Tongue (tissue), 2 donors: ENCODE data around the gene STRBP. TPM values are rescaled to one million over a fixed set of nuclear protein-coding genes. Genes with fewer than 3 reads are reported as not detected.

Source experiments
- DNase-seq: peaks from one replicate; pipeline ENCODE4 v3.0.0-alpha.2; 2015
- total RNA-seq: library from RNA; depleted of rRNA; stranded (reverse); fragments of >200 nt; gene quantifications from one replicate; pipeline ENCODE4 v1.2.3, GENCODE V29; 2014

Gene STRBP
- total RNA-seq, 1 donor from 2014 or later, result 26.3 TPM

DNA sequence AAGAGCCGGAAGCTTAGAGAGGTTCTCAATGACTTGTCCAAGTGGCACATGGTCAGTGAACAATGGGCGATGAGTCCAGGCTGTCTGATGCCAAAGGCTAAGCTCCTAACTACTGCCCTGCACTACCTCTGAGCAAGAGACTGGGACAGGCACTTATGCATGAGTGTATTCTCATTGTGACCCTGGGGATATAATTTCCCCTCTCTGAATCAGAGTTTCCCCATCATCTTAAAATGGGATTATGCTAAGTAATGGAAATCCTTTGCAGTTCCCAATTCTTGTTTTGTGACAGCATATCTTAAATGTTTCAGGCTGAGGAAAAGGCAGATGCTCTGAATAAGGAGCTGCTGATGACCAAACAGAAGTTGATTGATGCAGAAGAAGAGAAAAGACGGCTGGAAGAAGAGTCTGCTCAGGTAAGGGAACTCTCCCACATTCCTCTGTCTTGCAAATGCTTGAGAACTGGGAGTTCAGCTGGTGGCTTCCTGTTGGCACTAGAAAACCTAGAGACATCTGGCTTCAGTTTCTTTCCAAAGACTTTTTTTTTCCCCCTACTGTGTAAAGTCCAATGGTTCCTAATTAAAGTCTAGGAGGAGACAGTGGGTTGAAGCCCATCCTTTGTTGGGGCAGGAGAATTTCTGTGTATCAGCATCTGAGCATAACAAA is 170.8 kb downstream of the STRBP start:
- no peak for DNase-seq

DNA sequence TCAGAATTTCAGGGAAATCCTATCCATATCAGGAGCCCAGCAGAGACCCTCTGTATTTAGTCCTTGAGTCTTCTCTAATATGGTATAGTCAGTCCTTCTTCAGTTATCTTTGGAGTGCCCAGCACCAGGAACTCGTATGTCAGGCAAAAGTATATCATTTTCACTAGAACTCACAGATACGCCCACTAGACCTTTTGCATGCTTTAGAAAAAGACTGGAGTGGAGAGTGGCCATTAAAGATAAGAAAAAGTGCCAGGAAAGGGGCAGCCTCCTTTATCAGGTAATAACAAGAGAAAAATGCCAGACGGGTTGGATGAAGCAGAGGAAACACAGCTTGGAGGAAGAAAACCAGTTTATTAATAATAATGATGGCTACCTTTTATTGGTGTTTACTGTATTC is 171.4 kb downstream of the STRBP start:
- no peak for DNase-seq

DNA sequence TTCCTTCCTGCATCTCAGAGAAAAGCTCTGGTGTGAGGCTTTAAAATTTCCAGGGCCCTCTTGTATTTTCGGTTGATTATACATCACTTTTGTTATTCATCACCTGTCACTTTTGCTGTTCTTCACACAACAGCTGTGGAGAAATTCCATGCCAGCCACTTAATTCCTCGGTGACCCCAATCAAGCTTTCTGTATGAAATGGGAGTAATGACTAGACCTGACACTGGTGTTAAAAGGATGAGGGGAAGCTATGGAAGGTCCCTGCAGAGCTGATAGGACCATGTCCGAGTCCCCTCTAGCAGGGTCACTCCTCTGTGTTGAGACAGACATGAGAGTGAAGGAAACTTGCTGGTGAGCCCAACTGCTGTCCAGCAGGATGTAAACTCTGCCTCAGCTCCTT is 175.2 kb downstream of the STRBP start:
- DNase-seq, result no peak

DNA sequence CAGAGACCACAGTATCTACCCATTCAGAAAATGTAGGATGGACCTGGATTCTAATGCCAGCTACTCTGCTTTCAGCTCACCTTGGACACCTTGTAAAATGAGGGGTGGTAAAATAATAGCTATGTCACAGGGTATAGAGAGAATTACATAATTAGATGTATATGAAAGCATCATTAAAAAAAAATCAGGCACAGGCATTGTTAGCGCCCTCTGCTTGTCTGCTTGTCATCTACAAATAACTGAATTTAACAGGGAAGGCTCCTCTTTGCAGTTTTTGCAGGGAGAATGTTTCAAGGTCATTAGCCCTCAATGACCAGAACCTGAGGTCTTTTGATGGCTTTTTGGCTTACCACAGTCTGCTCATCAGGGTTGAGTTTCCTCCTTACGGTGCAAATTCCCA is 176.9 kb downstream of the STRBP start:
- DNase-seq, result no peak

DNA sequence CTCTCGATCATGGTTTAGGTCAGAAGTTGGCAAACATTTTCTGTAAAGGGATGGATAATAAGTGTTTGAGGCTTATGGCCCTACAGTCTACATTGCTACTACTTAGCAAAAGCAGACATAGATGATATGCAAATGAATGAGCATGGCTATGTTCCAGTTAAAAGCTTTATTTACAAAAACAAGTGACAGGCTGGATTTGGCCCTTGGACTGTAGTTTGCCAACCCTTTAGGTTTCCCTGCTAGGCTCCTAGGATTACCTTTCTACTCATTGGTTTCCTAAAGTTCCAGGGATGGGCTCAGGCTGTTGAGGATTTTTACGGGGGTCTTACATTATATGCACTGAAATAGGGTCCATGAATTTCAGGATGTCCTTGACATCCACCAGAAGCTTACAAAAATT is 177.4 kb downstream of the STRBP start:
- no peak for DNase-seq

DNA sequence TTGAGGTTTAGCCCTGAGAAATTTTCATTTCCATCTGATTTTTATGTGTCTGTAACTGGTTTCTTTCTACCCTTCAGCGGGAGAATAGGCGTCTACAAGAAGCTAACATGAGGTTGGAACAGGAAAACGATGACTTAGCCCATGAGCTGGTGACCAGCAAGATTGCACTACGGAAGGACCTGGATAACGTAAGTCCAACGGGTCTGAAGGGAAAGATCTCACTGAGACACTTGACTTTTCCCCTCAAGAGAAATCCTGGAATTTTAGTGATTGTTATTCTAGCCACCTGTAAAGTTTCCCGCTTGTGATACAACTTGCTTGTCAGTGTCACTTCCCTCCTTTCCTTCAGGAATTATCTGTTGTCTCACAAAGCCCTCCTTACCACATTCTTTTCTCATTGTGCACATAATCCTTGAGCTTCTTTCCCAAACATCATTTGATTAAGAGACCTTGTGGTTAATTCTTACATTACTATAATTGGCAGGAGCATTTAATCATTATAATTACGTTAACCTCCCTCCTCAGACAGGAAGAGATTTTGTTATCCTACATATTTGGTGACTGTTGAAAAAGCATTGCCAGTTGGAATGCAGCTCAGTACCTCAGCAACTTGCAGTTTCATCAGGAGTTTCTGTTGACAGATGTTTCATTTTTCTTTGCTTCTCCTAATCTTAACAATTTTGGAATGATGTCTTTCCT is 178.0 kb downstream of the STRBP start:
- no peak for DNase-seq

DNA sequence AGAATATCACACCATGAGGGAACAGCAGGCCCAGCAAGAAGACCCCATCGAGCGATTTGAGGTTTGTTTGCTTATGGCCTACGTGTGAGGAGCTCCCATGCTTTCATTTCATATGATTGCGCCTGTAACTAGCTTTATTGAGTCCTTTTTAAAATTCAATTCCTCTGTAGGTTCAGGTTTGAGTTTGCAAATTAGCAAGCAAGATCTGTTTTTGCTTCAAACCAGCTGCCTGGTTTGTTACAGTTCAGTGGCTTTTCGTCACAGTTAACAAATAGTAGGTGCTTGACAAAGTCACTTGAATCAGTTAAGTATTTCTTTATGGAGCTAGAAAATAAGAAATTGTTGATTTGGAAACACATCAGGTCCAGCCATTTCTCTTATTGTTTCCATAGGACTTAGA is 178.6 kb downstream of the STRBP start:
- DNase-seq, result no peak

DNA sequence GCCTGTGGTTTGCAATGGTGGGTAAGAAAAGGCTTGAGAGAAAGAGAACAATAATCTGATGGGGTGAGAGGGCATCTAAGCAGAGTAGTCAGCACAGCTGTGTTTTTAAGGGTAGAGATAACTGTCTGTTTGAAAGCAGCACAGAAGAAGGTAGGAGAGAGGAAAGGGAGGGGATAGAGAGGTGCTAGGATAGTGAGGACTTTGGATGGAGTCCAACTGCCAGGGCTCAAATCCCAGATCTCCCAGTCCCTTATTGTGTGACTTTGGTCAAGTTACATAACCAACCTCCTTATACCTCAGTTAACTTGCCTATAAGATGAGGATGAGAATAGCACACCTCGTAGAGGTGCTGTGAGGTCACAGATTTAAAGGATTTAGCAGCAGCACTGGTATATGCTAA is 179.3 kb downstream of the STRBP start:
- no peak for DNase-seq

DNA sequence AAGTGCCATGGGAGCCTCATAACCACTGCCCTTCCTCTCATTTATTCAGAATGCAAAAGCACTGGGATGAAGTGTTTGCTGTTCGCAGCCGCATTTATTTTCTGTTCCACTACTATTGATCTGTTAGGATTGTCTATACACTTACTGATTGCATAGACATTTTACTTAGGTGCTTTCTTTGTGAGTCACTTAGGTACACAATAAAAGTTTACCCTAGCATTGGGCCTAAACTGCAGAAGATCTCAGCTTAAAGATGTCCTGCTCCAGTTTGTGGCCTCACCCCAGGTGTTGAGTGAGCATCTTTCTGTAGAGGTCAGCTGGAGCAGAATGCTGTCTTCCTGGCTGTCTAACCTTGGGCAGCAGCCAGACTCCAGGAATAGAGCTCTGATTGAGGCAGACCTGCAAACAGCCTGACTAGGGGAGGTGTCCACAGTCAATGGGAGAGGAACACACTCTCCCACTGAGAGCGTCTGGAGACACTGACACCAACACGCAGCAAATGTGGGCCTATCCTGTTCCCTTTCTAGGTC is 181.0 kb downstream of the STRBP start:
- DNase-seq, result no peak

DNA sequence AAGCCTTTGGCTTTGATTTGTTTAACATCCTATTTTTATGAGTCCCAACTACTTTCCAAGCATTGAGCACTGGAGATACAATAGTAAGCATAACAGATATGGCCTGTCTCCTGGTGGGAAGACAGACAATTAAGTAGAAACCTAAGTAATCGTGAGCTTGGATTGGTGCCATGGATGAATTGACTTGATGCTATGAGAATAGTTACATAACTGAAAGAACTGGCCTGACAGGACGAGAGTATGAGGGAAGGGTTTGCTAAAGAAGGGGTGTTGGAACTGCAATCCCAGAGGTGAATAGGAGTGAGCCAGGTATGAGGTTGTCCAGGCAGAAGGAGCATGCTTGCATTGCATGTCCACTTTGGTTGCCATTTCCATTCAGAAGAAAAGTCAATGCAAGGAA is 182.5 kb downstream of the STRBP start:
- DNase-seq, result no peak

DNA sequence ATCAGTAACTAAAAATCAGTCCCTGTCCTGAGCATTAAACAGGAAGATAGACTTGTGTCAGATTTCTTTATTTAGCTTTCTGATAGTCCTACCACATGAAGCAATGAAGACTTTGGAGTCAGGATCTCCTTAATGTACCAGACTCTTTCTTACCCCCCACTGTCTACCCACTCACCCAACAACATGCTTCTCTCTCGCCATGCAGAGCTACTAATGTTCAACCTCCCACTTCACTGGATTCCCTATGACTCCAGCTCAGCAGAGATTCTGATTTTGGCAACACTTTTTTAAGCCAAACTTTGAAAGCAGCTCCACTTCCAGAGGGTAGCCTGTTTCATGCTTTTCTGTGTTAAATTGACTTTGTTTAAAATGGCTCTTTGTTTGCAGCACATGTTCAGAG is 184.1 kb downstream of the STRBP start:
- DNase-seq, result no peak

DNA sequence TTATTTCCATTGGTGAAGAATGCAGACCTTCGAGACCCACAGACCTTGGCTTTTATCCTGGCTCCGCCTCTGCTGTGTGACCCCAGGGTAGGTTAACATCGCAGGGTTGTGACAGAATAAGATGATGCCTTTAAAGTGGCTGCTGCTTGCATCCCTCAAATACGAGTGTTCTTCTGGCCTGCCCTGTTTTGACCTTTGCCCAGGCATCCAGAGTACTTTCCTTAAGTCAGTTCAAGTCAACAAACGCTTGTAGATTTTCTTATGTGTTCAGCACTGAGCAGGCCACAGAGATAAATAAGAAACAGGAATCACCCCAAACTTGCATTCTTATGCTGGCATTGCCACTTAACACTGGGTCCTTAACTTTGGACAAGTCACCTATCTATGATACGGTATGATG is 184.7 kb downstream of the STRBP start:
- DNase-seq, result no peak

DNA sequence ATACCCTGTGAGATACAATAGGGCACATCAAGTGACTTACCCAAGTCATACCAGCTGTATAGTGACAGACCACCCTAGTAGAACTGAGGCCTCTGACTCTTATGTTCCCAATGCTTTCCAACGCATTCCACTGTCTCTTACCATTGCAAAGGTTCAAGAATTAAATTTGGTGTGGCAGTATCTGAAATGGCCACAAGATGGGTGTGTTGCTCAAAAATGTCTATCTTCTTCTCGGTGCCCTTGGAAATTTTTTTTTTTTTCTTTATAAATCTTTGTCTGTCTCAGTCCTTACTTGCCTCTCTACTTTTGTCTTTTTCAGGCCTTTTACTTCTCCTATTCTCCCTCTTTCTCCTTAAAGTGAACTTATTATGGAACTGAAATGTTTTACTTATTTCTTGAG is 186.6 kb downstream of the STRBP start:
- peak; percentile 59 for DNase-seq

DNA sequence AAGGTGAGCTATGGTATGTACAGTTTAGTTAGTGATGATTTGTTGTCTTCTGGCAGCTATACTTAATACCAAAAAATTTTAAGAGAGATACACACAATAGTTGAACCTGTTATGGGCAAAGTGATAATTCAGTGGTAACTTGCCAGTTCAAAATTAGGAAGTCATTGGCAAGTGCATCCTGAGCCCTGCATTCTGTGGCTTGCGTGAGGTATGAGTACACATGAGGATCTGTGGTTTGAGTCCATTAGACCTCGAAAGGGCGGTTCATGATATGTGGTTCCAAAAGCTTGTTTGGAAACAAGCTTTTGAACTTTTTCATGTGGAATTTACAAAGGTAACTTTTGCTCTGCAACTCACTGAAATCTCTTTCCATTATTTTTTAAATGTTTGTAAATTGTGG is 187.9 kb downstream of the STRBP start:
- no peak for DNase-seq

DNA sequence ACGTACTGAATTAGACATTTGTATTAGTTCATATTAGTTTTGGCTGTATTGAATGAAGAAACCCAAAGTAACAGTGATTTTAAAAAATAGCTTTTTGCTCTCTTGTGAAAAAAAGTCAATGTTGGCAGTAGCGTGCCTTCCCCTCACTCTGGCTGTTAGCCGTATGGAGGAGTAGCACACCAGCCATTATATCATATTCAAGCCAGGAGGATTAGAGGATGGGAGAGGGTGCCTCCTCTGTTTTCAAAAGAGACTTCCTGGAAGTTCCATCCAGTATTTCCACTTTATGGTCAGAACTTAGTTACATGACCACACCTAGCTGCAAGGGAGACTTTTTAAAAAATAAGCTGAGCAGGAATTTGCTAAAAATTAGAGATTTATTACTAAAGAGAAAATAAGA is 193.8 kb downstream of the STRBP start:
- no peak for DNase-seq

DNA sequence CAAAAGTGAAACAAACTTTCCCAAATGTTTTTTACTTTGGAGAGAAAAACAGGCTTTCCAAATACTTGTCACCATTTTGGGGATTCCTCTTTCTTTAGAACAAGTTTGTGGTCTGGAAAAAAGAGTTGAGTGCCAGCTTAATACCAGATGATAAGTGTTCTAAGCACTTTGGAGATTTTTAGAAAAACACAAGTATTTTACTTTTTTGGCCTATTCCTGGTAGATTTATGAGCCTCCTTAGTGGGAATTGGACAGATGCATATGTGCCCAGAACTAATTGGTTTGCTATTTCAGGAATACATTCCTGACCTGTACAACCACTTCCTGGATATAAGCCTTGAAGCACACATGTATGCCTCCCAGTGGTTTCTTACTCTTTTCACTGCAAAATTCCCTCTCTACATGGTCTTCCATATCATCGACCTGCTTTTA is 194.4 kb downstream of the STRBP start:
- no peak for DNase-seq

DNA sequence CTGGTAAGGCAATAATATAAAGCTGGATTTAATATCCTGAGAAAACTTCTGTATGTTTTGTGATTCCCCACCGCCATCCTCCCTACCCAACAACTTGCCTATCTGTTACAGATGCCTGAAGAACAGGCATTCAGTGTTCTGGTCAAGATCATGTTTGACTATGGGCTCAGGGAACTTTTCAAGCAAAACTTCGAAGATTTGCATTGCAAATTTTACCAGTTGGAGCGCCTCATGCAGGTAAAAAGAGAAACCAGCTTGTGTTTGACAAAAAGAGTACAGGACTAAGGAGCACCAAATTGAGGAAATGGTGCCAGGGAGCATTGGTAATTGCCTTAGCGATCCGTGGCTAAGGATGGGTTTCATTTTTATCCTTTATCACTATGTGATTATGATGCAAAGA is 194.9 kb downstream of the STRBP start:
- DNase-seq, result no peak

DNA sequence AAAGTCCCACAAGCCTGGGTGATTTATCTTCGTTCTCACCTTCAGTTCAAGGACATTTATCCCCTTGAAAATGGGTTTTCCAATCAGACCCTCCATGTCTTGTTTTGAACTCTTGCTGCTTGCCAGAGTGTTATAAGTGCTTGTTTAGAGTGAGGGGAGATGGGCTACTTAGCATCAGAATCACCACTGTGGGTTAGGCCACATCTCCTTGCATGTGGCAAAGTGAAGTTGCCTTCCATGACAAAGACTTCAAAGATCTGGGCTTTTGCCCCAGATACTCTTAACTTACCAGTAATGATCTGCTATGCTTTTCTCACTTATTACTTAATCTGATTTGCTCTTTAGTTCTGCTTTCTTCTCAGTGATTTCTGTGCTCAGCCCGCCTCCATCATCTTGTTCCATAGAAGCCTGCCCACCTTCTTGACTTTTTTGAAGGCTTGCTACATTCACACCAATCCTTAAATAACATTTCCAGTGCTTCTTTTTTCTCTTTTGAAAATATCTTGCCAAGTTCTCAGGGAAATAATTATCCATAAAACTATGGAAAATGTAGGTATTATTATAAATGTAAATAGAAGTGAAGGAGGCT is 195.9 kb downstream of the STRBP start:
- DNase-seq, result no peak

Other genes starting within 250 kb of the STRBP start
- 2.6 TPM for gene GPR21, start 234.9 kb downstream of the STRBP start, total RNA-seq
- gene CRB2, start 87.6 kb upstream of the STRBP start, total RNA-seq, result 0.72 TPM